H1 (cell line): Measurements from ENCODE around the gene PDK2. TPM values are rescaled to one million over a fixed set of nuclear protein-coding genes. Genes with fewer than 3 reads are reported as not detected.

Experiments used
- POU5F1 ChIP-seq: IDR thresholded peaks from 2 replicates; pipeline ENCODE4 v1.6.1; 2011; ENCODE audit warnings: low read depth, mild to moderate bottlenecking, low read length, moderate library complexity
- SAP30 ChIP-seq: fragments of 300-600 bp; sonication (generic); IDR thresholded peaks from 2 replicates; pipeline ENCODE4 v1.7.1; 2012; ENCODE audit warnings: low read length, moderate library complexity, mild to moderate bottlenecking, inconsistent platforms; ENCODE audit not compliant: insufficient read depth, insufficient replicate concordance
- SP1 ChIP-seq: IDR thresholded peaks from 2 replicates; pipeline ENCODE4 v1.6.1; 2011; ENCODE audit warnings: low read depth, low read length
- TAF7 ChIP-seq: optimal IDR thresholded peaks from 2 replicates; pipeline ENCODE3; 2011; ENCODE audit warnings: low read depth, mild to moderate bottlenecking, inconsistent platforms, low read length, moderate library complexity, borderline replicate concordance
- USF2 ChIP-seq: IDR thresholded peaks from 2 replicates; pipeline ENCODE4 v1.6.1; 2011; ENCODE audit warnings: low read length, improper control_type of control experiment
- polyA plus RNA-seq, 7 experiments: library from polyadenylated mRNA; depleted of rRNA in 3 of 7; stranded (reverse) in 5 of 7; unstranded in 2 of 7; fragments of >200 nt in 5 of 7; fragments of 200-250 nt in 2 of 7; gene quantifications; 1 replicate in 5 of 7; 2 replicates in 1 of 7; 4 replicates in 1 of 7; pipeline versions ENCODE4 v1.2.1 to v1.2.3, GENCODE V29; 2011 to 2013; ENCODE audit warnings: missing spikeins in 2 of 7, mixed read lengths in 2 of 7
- total RNA-seq: library from RNA; stranded (reverse); fragmentation: NEBNext Ultra II Directional; extraction: Animal tissue kit (Norgen Biotek cat#: 25700); gene quantifications from 2 replicates; pipeline ENCODE4 v1.2.1, GENCODE V29; 2021

PDK2 gene
- total and polyA plus RNA-seq, 2 of the 8 experiments (the other 6 are each of a cell fraction or from before 2014, with no cell fraction given) = 18.3 to 121 TPM

GRCh38 chr17:50106393-50107131 lies 11.4 kb downstream of the PDK2 start (continued):
- no peak for TF ChIP-seq SP1
- TF ChIP-seq TAF7 = no peak
- no peak for TF ChIP-seq USF2
- no peak for TF ChIP-seq POU5F1
- TF ChIP-seq SAP30 = no peak
